Stomach smooth muscle (tissue), 2 donors: ENCODE data around the gene PPM1H.
A peak's percentile ranks its signal among the peaks of the same experiment; 100 is the strongest.

Experiments
- H3K27ac ChIP-seq: one replicate; pipeline ENCODE4 v1.7.0; 2013; ENCODE audit warnings: mild to moderate bottlenecking, low read length, inconsistent platforms
- H3K27me3 ChIP-seq, 2 donors: one replicate each; pipeline ENCODE4 v1.7.0; 2013; ENCODE audit warnings: low read length in 2 of 2; ENCODE audit not compliant: insufficient read depth in 2 of 2, control insufficient read depth in 1 of 2
- H3K36me3 ChIP-seq, 2 donors: one replicate each; pipeline ENCODE4 v1.7.0; 2013; ENCODE audit warnings: low read length in 2 of 2; ENCODE audit not compliant: control insufficient read depth in 2 of 2, insufficient read depth in 2 of 2
- H3K4me1 ChIP-seq: one replicate; pipeline ENCODE4 v1.7.0; 2013; ENCODE audit warnings: low read length; ENCODE audit not compliant: control insufficient read depth, insufficient read depth
- H3K4me3 ChIP-seq, 2 donors: one replicate each; pipeline ENCODE4 v1.7.0; 2013; ENCODE audit warnings: low read length in 2 of 2
- H3K9ac ChIP-seq, 2 donors: one replicate each; pipeline ENCODE4 v1.7.0; 2013; ENCODE audit warnings: low read length in 2 of 2, mild to moderate bottlenecking in 1 of 2
- H3K9me3 ChIP-seq, 2 donors: one replicate each; pipeline ENCODE4 v1.7.0; 2013; ENCODE audit warnings: low read length in 2 of 2; ENCODE audit not compliant: control insufficient read depth in 2 of 2
- donor health status: healthy.
- donor health status: Pancreatic carcinoma.

Gene PPM1H

DNA sequence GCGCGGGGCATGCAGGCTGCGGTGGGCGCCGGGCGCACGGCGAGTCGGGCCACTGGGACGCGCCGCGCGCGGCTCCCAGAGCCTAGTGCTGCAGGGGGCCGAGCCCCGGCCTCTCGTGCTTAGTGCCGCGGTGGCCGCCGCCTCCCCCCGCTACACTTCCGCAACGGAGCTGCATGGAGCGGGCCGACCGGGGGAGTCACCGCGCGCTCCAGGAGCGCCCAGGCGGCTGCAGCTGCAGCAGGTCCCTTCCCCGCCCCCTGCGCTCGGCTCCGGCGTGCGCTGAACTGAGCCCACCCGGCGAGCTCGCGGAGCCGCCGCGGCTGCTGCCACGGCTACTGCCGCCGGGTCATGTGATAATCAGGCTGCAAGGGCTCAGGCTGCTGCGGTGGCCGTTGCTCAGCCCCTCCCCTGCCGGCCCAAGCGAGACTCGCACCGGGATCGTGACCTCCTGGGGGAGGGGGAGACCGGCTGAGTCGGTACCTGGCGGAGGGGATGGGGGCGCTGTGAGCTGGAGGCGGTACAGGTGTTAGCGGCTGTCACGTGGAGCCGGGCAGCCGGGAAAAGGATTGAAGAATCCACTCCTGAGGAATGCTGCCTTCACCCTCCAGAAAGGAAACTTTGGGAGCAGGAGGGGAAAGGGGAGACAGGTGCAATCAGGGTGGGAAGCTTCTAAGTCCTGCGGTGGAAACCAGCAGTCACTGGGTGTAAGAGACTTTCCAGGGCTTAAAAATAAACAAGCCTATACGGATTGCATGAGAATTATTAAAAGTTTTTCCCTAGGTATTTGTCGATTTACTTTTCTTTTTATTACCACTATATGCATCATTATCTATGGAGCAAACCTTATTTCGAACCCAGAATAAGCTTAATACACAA lies at the start of gene PPM1H:
PPM1H (minus strand) TSS at position 352 of the 876 bp plus-strand sequence. CDS start 414 bp downstream, outside the sequence.
- no peak within 1 kb of the TSS for H3K27ac ChIP-seq
- H3K9me3 ChIP-seq: no peaks in the 10 kb centered on the region
- peaks cover 4 to 5% of the 10 kb centered on the region in 2 donors for H3K27me3 ChIP-seq
- H3K9ac ChIP-seq: peak within 1 kb of the TSS; percentile 28 to 51
- peak within 1 kb of the TSS; percentile 79 to 88 for H3K4me3 ChIP-seq
- H3K4me1 ChIP-seq: peaks cover 15% of the 10 kb centered on the region
- H3K36me3 ChIP-seq: no peaks in the 10 kb centered on the region

GRCh38 chr12:62983594-62983993 lies 48.6 kb upstream of the PPM1H start:
- Histone ChIP-seq H3K4me1 (no peaks in the 10 kb centered on the region), H3K27me3 (no peaks in the 10 kb centered on the region), H3K9me3 (no peaks in the 10 kb centered on the region), H3K27ac (no peak overlapping the region), H3K4me3 (no peak overlapping the region), H3K9ac (no peak overlapping the region), H3K36me3 (no peaks in the 10 kb centered on the region)

GRCh38 chr12:62978768-62979167 lies 43.8 kb upstream of the PPM1H start:
- Histone ChIP-seq H3K36me3 (no peaks in the 10 kb centered on the region), H3K9me3 (no peaks in the 10 kb centered on the region), H3K4me3 (no peak overlapping the region), H3K4me1 (no peaks in the 10 kb centered on the region), H3K27ac (no peak overlapping the region), H3K27me3 (no peaks in the 10 kb centered on the region), H3K9ac (no peak overlapping the region)

- Histone ChIP-seq H3K36me3 (no peaks in the 10 kb centered on the region), H3K9me3 (no peaks in the 10 kb centered on the region), H3K9ac (no peak overlapping the region), H3K27me3 (no peaks in the 10 kb centered on the region), H3K4me1 (no peaks in the 10 kb centered on the region), H3K4me3 (no peak overlapping the region), H3K27ac (no peak overlapping the region)
These were observed 42.9 kb upstream of the PPM1H start for GRCh38 chr12:62977883-62978282.

DNA sequence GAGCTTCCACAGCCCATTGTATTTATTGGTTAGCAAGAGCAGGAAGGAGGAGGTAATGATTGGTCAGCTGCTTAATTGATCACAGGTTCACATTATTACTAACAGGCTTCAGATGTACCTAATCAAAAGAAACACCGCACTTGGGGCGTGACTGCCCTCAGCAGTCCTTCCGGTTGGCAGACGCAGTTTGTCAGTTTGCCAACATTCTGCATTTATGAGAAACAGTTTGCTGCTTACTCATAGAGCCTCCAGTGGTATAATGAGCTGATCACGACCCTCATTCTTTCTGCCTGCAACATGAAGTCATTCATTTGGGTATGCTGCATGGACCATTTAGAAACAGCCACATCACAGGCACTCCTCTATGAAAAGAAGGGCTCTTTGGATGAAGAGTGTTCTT lies 42.5 kb upstream of the PPM1H start:
- H3K9ac ChIP-seq: no peak overlapping the region
- H3K36me3 ChIP-seq: no peaks in the 10 kb centered on the region
- H3K9me3 ChIP-seq: no peaks in the 10 kb centered on the region
- no peaks in the 10 kb centered on the region for H3K27me3 ChIP-seq
- H3K4me3 ChIP-seq: no peak overlapping the region
- no peaks in the 10 kb centered on the region for H3K4me1 ChIP-seq
- no peak overlapping the region for H3K27ac ChIP-seq

DNA sequence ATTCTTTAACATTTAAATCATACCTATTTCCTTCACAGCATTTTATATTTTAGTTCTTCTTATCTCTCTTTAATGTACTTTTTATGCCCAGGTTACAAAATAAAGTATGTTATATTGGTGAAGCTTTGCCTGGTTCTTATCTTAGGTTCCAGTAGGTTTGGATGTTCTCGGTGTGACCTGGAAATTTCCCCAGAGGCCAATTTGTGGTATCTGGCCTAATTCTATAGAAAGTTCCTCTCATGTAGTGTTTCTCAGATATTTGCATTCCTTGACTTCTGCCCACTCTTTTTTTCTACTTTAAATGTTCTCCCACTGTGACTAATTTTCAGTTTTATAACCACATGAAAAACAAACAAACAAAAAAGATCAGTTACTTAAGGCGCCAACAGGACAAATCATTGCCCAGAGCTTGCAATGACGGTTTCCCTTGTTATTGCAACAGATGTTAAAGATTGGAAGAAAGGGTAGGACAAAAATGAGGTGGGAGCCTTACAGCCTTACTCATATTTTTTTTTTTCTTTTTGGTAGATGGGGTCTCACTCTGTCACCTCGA lies 41.2 kb upstream of the PPM1H start:
- Histone ChIP-seq H3K4me1 (no peaks in the 10 kb centered on the region), H3K36me3 (no peaks in the 10 kb centered on the region), H3K4me3 (no peak overlapping the region), H3K27ac (no peak overlapping the region), H3K27me3 (no peaks in the 10 kb centered on the region), H3K9me3 (no peaks in the 10 kb centered on the region), H3K9ac (no peak overlapping the region)

DNA sequence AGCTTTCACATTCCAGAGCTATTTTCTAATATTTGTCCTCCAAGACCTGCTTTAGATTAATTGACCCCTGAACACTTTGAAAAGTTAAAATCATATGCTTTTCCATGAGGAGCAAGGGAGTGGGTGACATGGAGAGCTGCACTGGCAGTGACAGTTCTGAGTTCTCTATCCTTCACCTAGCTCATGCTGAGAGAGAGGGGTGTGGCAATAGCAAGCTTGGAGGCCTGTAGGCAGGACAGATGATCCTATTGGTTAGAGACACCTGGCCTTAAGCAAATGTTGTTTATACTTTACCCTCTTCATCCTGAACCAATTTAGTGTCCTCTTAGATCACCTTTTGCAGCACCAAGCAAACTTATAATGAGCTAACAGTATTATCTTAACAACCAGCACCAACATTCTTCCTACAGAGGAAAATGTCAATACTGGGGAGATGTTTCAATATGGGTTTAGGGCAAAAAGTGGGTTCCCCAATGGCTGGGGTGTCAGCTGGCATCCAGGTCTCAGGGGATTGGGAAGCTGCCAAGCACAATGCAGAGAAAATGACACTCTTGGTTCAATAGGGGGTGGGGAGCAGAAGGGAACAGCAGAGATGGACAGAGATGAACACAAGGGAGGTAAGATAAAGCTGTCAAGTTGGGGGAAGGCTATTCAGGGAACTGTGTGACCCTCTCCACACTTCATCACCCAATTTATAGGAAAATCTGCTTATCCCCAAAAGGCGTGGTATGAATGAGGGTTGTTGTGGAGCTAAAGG lies 37.0 kb upstream of the PPM1H start:
- Histone ChIP-seq H3K4me3 (no peak overlapping the region), H3K4me1 (no peaks in the 10 kb centered on the region), H3K27ac (no peak overlapping the region), H3K36me3 (no peaks in the 10 kb centered on the region), H3K9ac (no peak overlapping the region), H3K9me3 (no peaks in the 10 kb centered on the region), H3K27me3 (no peaks in the 10 kb centered on the region)

DNA sequence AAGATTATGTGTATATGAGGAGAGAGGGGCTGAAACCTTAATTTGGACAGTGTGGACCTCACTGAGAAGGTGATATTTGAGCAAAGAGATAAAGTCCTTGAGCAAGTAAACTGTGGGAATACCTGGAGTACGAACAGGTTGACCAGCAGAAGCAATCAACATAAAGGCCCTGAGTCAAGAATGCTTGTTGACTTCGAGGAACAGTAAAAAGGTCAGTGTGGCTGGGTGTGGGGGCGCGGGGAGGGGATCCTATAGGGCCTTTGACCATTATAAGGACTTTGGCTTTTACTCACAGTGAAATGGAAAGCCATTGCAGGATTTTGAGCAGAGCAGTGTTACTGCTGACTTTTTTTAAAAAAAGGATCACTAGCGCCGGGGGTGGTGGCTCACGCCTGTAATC lies 34.7 kb upstream of the PPM1H start:
- Histone ChIP-seq H3K9me3 (no peaks in the 10 kb centered on the region), H3K36me3 (no peaks in the 10 kb centered on the region), H3K4me1 (no peaks in the 10 kb centered on the region), H3K27me3 (no peaks in the 10 kb centered on the region), H3K9ac (no peak overlapping the region), H3K27ac (no peak overlapping the region), H3K4me3 (no peak overlapping the region)

- no peak overlapping the region for H3K27ac ChIP-seq
- no peaks in the 10 kb centered on the region for H3K4me1 ChIP-seq
- H3K27me3 ChIP-seq: no peaks in the 10 kb centered on the region
- no peaks in the 10 kb centered on the region for H3K9me3 ChIP-seq
- no peak overlapping the region for H3K9ac ChIP-seq
- no peak overlapping the region for H3K4me3 ChIP-seq
- no peaks in the 10 kb centered on the region for H3K36me3 ChIP-seq
These were observed 32.8 kb upstream of the PPM1H start for GRCh38 chr12:62967701-62968100.

DNA sequence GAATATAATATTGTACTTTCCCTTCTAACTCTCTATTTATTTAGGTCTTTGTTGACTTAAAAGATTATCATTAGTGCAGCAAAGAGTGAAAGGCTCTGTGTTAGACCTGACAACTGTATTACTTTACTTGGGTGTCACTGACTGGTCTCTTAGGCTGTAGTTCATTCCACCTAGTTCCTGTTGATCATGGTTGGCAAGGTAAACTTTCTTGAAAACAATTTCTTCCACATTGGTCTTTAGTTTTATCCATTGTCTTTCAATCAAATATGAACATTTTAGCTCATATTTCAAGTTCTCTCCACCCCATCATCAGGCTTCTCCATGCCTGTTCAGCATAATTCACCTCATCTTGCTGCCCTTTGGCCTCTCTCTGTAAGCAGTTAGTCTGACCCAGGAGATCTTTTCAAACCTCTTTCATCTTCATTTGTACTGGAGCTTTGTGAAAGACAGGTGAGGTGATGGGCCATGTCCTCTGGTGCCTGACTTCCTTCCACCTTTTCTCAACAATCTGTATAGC lies 32.1 kb upstream of the PPM1H start:
- no peaks in the 10 kb centered on the region for H3K4me1 ChIP-seq
- H3K9ac ChIP-seq: no peak overlapping the region
- H3K4me3 ChIP-seq: no peak overlapping the region
- H3K27ac ChIP-seq: no peak overlapping the region
- no peaks in the 10 kb centered on the region for H3K36me3 ChIP-seq
- H3K27me3 ChIP-seq: no peaks in the 10 kb centered on the region
- H3K9me3 ChIP-seq: no peaks in the 10 kb centered on the region
